GM21360 (cell line): ENCODE results near the gene TST.
A peak's percentile ranks its signal among the peaks of the same experiment; 100 is the strongest.

Experiments used
- ATAC-seq: cut with Tn5 transposase; IDR thresholded peaks from one replicate; pipeline ENCODE4 v1.9.1; 2021; ENCODE audit warnings: mild to moderate bottlenecking, moderate library complexity; ENCODE audit not compliant: unreplicated experiment

The TST gene

GRCh38 chr22:37019309-37020191 lies at the start of gene TST, which contains the start of gene MPST:
Gene TST, minus strand, starts transcription at chr22:37019447. Its CDS starts 715 bp downstream, at chr22:37018732.
Gene MPST, plus strand, starts transcription at chr22:37019742. Its CDS starts 95 bp downstream, at chr22:37019837.
- ATAC-seq: peak; percentile 57

- no peak for ATAC-seq
Measured at GRCh38 chr22:37068859-37069258, 49.6 kb upstream of the TST start.

- no peak for ATAC-seq
Measured at GRCh38 chr22:37067428-37067827, 48.2 kb upstream of the TST start.

GRCh38 chr22:37065961-37066360 lies 46.7 kb upstream of the TST start:
- ATAC-seq: no peak

- no peak for ATAC-seq
Measured at GRCh38 chr22:37065180-37065579, 45.9 kb upstream of the TST start.

GRCh38 chr22:37064553-37064952 lies 45.3 kb upstream of the TST start:
- no peak for ATAC-seq

DNA sequence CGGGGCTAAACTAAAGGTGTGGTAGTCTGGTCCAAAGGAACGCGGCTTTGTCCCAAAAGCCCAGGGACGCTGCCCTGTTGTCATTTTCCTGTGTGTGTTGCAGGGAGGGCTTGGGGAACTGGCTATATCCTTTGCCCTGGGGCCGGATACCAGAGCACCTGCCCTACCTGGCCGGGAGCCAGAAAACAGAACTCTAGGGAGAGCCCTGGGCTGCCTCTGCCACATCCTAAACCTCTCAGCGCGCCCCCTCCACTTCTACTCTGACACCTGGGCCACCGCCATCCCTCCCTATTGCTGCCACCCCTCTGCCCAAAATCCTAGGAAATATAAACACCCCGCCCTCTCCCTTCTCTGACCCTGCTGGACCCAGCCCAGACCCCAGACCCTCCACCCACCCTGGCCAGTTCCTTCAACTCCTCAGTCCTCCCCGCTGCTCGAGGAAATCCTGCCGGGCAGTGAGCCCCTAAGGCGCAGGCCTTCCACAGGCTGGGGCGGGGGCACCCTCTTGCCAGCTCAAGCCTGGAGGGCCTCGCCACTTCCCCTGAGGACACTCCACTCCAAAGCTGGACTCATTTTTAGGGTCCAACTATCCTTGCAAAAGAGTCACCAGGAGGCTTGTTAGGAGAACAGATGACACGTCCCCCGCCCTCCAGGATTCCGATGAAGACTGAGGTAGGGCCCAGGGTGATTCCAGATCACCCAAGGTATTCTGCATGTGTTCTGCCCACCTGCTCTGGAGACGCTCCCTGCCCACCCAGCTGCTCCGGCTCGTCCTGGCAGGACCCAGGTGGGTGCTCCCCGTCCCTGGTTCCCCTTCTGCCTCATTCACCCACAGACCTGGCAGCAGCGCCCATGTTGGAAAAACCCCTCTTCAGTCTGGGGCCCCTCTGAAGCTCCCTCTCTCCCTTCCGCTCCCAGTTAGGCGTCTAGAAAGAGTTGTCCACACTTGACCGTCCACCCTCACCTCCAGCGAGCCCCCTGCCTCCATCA lies 44.5 kb upstream of the TST start:
- ATAC-seq: no peak

GRCh38 chr22:37062702-37063381 lies 43.6 kb upstream of the TST start:
- no peak for ATAC-seq

GRCh38 chr22:37062376-37062675 lies 43.1 kb upstream of the TST start:
- no peak for ATAC-seq

DNA sequence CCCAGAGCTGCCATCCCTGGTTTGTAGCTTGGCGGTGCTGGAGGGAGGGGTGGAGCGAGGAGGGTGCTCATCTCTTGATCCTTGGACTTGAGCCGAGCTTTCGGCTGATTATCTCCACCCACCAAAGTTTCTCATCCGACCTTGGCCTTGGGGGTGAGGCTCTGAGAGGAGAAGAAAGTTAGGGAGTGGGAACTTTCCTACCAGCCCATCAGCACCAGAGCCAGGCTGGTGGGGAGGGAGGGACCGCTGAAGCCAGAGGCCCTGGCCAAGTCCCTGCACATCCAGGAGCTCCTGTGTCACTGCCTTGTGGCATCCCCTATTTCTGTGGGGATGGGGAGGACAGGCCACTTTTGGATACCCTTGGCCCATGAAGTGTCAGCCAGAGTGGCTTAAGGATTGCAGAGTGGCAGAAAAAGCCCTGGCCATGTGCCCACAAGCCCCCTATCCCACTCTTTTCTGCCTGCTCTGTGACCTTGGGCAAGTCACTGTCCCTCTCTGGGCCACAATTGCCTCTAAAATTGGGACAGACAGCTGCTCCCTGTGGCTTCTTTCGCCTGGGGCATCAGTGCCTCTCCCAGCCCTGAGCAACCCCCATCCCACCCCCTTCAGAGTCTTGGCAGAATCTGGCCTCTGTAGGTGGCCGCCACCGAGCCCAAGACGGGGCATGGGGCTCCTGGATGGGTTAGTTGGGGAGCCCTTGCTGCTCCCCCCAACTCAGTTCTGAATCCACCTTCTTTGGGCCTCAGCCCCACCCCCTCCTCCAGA lies 42.5 kb upstream of the TST start:
- ATAC-seq: no peak

DNA sequence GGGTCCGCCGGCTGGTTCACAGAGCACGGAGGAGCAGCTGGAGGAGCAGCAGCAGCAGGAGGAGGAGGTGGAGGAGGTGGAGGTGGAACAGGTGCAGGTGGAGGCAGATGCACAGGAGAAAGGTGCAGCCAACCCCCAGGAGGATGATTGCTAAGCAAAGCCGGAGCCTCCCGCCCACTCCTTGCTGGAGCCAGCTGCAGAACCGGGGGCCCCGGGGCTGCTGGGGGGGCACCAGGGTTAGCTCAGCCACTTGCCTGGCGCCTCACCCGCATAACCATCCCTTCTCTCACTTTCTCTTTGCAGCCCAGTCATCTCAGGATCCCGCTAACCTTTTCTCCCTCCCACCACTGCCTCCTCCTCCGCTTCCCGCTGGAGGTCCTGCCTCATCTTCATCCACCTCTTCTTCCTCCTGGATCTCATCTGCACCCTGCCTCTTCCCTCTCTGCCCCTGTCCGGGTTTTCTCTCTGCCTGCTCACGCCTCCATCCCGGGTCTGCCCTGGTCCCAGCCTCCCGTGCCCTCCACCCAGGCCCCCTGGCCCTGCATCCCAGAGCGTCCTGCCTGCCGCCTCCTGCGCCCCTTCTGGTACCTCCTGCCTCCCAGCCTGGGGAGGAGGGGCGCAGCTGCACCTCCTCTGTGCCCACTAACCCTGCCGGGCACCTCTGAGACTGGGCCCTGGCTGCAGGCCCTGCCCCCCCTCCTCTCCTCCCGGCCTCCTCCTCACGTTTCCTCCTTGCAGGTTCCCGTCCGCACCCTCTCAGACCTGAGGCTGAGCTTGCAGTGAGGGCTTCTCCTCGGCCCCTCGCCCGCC lies 41.8 kb upstream of the TST start:
- ATAC-seq: no peak

DNA sequence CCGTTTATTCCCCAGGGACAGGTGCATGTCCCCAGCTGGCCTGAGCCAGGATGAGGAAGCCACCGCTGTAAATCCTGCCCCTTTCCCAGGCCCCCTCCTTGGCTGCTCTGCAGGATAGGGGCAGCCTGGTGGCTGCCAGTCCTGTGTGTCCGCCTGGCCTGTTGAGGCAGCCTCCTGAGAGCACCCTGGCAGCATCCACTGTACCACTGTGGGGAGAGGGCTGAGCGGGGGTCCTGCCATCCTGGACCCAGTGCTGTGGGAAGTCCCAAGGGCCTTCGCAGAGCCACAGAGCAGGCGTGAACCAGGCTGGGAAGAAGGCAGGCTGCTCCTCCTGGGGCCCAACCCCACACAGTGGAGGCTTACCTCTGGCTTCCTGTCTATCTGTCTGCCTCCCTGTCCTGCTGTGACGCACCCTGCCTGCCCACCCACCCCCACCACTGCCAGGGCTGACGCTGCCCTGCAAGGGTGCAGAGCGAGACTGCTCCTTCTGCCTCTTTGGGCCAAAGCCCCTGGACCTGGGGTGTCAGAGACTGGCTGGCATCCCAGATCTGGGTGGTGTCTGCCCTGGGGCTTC lies 40.7 kb upstream of the TST start:
- ATAC-seq: no peak

GRCh38 chr22:37058917-37059701 lies 39.9 kb upstream of the TST start:
- ATAC-seq: no peak

DNA sequence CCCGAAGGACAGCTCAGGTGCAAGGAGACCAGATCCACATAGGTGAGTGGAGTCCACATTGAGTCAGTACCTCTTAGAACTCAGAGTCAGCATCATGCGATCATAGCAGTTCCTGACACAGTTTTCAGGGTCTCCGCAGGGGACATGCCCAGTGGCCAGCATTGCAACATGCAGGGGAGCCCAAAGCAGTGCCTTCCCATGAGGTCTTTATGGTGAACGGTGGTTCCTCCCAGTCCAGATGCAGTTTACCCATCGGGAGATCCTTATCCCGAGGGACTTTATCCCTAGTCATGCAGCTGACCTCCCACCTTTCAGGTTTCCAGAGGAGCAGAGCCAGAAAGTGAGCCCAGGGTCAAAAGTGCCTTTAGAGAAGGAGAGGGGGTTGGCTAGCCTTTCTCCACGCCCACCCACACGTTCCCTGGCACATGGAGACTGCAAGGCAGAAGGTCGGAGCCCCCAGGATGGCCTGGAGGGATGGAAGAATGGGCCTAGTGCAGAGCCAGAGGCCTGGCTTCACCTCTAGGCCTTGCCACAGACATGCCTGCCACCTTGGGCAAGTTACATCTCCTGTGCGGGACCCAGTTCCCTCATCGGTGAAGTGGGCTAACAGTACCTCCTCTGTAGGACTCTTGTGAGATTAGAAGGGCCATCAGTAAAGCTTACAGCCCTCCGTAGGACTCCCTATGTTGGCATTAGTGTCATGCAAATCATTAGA lies 38.7 kb upstream of the TST start:
- no peak for ATAC-seq

GRCh38 chr22:37057226-37057625 lies 38.0 kb upstream of the TST start:
- no peak for ATAC-seq

GRCh38 chr22:37056246-37056645 lies 37.0 kb upstream of the TST start:
- no peak for ATAC-seq

DNA sequence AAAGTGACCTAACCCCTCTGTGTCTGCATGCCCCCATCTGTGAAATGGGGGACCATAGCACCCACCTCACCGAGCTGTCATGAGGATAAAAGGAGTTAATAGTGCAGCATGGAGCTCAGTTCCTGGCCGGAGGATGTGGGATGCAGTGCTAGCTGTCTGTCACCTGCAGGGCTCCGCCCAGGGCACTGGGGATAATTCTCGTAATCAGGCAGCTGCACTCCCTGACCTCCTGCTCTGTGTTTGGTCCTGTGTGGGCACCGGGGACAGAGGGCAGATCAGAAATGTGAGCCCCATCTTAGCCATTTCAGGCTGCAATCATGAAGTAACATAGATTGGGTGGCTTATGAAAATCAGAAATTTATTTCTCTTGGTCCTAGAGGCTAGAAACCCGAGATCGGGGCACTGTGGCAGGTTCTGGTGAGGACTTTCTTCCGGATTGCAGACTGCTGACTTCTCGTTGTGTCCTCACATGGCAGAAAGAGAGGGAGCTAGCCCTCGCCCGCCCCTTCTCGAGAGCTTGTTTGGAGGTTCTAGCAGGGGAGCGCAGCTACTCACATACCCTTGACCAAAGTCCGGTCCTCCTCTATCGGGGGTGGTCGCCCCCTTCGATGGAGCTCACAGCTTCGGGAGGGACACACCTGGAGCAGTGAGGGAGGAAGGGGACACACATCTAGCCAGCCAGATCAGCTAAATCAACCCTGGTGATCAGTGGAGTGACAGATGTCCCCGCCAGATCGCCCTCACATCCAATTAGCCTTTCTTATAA lies 35.5 kb upstream of the TST start:
- ATAC-seq: no peak
